Measurements from ENCODE around the gene ZNF586.

ZNF586 gene

DNA sequence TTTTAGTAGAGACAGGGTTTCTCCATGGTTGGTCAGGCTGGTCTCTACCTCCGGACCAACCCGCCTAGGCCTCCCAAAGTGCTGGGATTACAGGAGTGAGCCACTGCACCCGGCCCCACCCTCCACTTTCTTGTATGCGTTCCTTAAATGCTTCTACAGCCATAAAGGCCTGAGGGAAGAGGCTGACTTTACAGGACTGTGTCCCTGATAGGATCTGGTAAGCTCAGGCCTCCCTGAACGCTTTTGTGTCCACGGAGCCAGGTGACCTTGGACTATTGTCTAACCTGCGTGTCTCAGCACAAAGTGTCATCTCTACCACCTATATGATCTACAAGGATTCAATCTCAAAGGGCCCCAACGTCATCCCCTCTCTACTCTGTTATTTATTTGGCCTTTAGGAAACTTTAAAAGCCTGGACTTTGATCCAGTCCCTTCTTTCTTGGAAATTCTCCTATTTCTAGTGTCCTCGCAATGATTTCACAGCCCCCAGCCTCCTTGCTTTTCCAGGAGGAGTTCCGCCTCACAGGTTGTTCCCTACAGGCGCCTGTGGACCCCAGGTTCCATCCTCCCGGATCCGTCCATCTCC, 44.5 kb downstream of the ZNF586 start:
- DNase-seq = no peak
- TF ChIP-seq, protein P1, sequence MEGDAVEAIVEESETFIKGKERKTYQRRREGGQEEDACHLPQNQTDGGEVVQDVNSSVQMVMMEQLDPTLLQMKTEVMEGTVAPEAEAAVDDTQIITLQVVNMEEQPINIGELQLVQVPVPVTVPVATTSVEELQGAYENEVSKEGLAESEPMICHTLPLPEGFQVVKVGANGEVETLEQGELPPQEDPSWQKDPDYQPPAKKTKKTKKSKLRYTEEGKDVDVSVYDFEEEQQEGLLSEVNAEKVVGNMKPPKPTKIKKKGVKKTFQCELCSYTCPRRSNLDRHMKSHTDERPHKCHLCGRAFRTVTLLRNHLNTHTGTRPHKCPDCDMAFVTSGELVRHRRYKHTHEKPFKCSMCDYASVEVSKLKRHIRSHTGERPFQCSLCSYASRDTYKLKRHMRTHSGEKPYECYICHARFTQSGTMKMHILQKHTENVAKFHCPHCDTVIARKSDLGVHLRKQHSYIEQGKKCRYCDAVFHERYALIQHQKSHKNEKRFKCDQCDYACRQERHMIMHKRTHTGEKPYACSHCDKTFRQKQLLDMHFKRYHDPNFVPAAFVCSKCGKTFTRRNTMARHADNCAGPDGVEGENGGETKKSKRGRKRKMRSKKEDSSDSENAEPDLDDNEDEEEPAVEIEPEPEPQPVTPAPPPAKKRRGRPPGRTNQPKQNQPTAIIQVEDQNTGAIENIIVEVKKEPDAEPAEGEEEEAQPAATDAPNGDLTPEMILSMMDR (IDR thresholded peaks at IDR 0.05) = no peak
- Mint-ChIP-seq H3K4me3 (peak overlapping the region; percentile 96), H3K27ac (peak overlapping the region; percentile 3), H3K36me3 (ENCODE audit: low read depth) (peaks cover 31% of the 10 kb centered on the region), H3K27me3 (ENCODE audit: low read depth, poor library complexity) (peaks cover 3% of the 10 kb centered on the region), H3K9me3 (no peaks in the 10 kb centered on the region), H3K4me1 (peaks cover 75% of the 10 kb centered on the region)

DNA sequence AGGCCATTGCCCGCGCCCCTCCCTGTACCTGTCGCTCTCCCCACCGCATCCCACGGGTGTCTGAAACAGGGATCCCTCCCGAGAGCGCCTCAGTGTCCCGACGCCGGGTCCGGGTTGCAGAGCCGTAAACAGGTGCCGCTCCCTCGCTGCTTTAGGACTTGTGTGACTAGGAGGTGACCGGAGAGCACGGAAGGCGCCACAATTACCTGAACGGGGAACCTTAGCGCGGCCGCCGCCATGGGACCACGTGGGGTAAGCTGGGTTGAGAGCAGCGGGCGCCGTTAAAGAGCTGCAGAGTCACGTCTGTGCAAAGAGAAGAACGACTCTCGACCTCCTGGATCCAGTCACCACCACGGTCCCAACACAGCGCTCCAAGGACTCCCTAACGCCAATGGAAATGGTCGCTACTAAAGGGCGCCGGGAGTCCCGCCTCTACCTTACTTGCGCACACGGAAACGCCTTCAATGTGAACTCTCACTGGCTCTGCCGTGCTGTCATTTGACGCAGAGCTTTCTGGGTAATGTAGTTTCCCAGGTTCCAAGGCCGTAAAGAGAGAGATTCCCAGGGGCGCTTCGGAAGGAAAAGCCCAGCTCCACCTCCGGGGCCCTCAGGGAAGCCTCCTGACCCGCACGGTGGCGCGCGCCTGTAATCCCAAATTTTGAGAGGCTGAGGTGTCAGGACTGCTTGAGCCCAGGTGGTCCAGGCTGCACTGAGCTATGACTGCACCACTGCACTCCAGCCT, 45.2 kb downstream of the ZNF586 start, which contains the start of gene ZNF552:
ZNF552 (minus strand) TSS at position 409 of the 742 bp plus-strand sequence; CDS start at position 239, 170 bp downstream.
- Mint-ChIP-seq H3K9me3 (no peaks in the 10 kb centered on the region), H3K4me3 (peak within 1 kb of the TSS; percentile 96), H3K36me3 (ENCODE audit: low read depth) (peaks cover 25% of the 10 kb centered on the region), H3K27ac (peak within 1 kb of the TSS; percentile 95), H3K27me3 (ENCODE audit: low read depth, poor library complexity) (peaks cover 3% of the 10 kb centered on the region), H3K4me1 (peaks cover 74% of the 10 kb centered on the region)
- TF ChIP-seq, protein P1 (IDR thresholded peaks at IDR 0.05) = no peak
- peak; percentile 79 for DNase-seq

DNA sequence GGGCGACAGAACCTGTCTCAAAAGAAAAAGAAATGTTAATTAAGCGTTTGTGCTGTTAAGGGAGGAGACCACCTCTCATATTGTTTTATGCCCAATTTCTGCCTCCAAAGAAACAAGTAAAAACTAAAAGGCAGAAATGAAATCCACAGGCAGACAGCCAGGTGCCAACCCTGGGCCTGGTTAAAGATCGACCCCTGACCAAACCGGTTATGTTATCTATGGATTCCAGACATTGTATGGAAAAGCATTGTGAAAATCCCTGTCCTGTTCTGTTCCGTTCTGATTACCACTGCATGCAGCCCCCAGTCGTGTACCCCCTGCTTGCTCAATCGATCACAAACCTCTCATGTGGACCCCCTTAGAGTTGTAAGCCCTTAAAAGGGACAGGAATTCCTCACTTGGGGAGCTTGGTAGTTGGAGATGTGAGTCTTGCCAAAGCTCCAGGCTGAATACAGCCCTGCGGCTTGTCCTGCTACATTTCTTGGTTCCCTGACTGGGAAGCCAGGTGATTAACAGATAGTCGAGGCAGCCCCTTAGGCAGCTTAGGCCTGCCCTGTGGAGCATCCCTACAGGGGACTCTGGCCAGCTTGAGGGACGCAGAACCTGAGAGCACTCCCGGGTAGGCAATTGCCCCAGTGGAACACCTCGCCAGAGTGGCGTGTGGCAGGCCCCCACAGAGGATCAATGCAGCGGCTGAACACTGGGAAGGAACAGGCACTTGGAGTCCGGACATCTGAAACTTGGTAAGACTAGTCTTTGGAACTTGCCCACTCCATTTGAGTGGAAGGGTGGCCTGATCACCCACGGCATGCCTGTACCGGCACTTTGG, 46.0 kb downstream of the ZNF586 start:
- DNase-seq = no peak
- Mint-ChIP-seq H3K27me3 (ENCODE audit: low read depth, poor library complexity) (peaks cover 3% of the 10 kb centered on the region), H3K36me3 (ENCODE audit: low read depth) (peaks cover 20% of the 10 kb centered on the region), H3K4me1 (peaks cover 74% of the 10 kb centered on the region), H3K9me3 (no peaks in the 10 kb centered on the region), H3K27ac (peak overlapping the region; percentile 95), H3K4me3 (peak overlapping the region; percentile 96)
- TF ChIP-seq, protein P1 (IDR thresholded peaks at IDR 0.05) = no peak

DNA sequence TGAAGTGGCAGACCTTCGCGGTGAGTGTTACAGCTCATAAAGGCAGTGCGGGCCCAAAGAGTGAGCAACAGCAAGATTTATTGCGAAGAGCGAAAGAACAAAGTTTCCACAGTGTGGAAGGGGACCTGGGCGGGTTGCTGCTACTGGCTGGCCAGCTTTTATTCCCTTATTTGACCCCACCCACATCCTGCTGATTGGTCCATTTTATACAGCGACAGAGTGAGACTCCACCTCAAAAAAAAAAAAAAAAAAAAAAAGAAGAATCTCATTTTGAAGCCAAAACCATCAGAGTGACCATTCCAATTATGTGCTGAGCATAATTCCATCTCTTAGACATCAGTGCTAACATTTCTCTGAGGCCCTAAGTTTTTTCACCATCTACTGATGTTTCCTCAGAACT, 47.2 kb downstream of the ZNF586 start:
- Mint-ChIP-seq H3K4me1 (peaks cover 78% of the 10 kb centered on the region), H3K27ac (peak overlapping the region; percentile 13), H3K27me3 (ENCODE audit: low read depth, poor library complexity) (peaks cover 3% of the 10 kb centered on the region), H3K9me3 (no peaks in the 10 kb centered on the region), H3K4me3 (no peak overlapping the region), H3K36me3 (ENCODE audit: low read depth) (peaks cover 22% of the 10 kb centered on the region)
- TF ChIP-seq, protein P1 (IDR thresholded peaks at IDR 0.05) = no peak
- DNase-seq = no peak

DNA sequence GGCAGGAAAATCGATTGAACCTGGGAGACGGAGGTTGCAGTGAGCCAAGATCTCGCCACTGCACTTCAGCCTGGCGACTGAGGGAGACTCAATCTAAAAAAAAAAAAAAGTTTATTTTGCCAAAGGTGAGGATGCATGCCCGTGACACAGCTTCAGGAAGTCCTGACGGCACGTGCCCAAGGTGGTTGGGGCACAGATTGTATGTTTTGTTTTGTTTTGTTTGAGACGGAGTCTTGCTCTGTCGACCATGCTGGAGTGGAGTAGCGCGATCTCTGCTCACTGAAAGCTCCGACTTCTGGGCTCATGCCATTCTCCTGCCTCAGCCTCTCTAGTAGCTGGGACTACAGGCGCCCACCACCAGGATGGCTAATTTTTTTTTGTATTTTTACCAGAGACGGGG, 48.5 kb downstream of the ZNF586 start:
- Mint-ChIP-seq H3K4me3 (peak overlapping the region; percentile 94), H3K27ac (peak overlapping the region; percentile 72), H3K36me3 (ENCODE audit: low read depth) (peaks cover 22% of the 10 kb centered on the region), H3K27me3 (ENCODE audit: low read depth, poor library complexity) (peaks cover 3% of the 10 kb centered on the region), H3K4me1 (peaks cover 82% of the 10 kb centered on the region), H3K9me3 (no peaks in the 10 kb centered on the region)
- TF ChIP-seq, protein P1 (IDR thresholded peaks at IDR 0.05) = no peak
- DNase-seq = no peak
